Amniotic epithelial cell (primary cell): ENCODE data around the gene PROX1.
"Not testable (repeated sequence)": the region's sequence is repeated elsewhere in the genome, so short reads cannot be mapped to it uniquely, and the experiment has no call there.

Experiments
- DNase-seq: peaks from one replicate; pipeline ENCODE4 v3.0.0-alpha.2; 2010; ENCODE audit warnings: low read depth

Gene PROX1

DNA sequence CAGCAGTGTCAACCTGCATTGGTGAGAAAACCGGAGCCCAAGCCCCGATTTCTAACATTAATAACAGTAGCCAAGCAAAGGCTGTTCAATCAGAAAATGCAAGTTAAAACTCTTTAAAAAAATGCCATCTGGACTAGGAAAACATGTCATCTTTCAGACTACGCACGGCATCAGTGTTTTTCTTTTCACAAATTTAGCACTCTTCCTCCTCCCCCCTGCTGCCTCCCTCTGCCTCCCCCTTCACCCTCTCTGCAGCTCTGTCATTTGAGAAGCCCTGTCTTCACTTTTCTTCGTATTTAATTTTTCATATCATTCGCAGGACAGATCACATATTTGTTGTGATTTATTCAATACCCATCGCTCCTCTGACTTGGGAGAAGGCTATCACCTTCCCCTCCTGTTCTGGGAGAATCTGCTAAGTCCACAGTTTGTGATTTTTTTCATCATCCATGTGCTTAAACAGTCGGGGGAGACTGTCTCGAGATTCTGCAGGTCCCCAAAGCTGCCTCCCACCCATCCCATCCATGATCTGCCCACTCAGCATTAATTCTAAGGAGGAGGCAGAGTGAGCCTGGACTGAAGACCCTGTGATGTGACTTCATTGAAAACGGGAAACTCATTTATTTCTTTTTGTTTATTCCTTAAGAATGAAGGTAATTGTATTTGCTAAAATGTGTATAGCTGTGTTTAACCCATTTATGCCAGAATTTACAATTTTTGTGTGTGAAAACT lies 84.8 kb downstream of the PROX1 start:
- no peak for DNase-seq

GRCh38 chr1:214074477-214074876 lies 86.7 kb downstream of the PROX1 start:
- no peak for DNase-seq

- DNase-seq, result no peak
Observed at GRCh38 chr1:214075305-214075998, 87.7 kb downstream of the PROX1 start.

DNA sequence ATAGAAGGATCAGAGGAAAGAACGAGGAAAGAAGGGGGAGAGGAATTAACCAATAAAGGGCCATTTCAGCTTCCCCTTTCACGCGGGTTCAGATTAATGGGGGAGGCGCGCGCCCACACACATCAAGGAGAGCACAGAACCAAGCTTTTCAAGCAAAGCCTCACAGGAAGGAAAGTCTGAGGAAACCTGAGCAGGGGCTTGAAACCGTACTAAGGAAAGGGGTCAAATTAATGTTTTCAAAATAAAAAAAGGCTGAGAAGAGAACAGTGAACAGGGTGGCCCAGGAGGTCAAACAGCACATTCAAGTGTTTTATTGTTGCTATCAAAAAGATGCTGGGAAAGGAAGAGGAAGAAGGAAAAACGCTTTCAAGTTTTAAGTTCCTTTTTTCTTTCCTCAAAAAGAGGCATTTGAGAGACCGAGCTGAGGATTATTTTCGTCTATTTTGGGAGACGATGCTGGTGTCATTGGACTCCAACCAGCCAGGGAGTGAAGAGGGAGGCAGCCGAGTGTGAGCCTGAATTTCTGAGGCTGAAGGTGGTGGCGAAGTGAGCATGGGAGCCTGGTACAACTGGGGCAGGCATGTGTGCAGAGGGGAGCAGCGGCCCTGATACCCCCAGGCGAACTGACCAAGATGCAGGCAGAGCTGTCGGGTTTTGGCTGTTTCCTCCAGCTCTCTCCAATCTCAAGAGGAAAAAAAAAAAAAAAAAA lies 88.4 kb downstream of the PROX1 start:
- DNase-seq, result no peak

DNA sequence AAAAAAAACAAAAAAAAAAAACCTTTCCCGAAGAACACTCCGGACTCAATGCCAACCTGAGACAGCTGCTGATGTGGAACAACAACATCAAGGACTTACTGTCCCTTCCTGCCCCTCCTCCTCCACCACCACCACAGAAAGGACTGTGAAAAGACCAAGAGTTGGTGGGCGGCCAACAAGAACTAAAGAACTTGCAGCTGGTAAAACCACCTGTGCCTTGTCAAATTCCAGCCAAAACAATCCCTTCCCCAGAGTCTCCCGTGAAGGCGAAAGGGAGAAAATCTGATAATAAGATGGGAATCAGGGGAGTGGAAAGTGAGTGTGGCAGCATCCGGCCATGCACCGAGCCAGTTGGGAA lies 88.9 kb downstream of the PROX1 start:
- no peak for DNase-seq

DNA sequence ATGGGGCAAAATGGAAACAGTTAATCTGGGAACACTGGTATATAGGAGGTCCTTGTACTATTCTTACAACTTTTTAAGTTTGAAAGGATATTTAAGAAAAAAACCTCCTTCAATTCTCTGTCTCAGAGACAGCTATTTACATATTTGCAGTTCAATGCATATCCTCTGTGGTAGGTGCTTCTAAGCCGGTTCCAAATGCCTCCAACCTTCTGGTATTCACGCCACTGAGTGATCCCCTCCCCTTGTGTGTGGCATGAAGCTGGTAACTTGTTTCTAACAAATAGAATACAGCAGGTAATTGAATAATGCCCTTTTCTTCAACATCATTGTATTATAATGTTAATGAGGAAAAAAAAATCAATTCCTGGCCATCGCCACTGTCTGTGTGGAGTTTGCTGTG lies 91.2 kb downstream of the PROX1 start:
- DNase-seq, result no peak

DNA sequence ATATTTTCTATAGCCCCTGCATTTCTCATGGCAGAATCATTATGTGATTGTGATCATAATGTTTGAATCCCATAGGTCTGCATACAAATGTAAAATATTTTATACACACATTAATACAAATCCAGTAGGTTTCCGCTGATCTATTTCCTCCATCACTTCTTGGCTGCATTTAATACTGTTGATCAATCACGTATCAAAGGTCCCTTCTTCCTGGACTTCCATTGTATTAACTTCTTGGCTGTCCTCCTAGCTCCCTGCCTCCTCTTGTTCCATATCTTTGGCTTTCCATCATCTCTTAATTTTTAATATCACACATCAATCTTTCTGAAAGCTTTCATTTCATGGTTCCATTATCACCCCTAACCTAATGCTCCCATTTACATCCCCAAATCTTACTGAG lies 97.6 kb downstream of the PROX1 start:
- DNase-seq, result no peak

GRCh38 chr1:214086945-214087344 lies 99.2 kb downstream of the PROX1 start:
- DNase-seq, result no peak

DNA sequence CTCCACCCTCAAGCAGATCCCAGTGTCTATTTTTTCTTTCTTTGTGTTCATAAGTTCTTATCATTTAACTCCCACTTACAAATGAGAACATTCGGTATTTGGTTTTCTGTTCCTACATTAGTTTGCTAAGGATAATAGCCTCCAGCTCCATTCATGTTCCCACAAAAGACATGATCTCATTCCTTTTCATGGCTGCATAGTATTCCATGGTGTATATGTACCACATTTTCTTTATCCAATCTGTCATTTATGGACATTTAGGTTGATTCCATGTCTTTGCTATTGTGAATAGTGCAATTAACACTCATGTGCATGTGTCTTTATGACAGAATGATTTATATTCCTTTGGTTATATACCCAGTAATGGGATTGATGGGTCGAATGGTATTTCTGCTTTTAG lies 101.2 kb downstream of the PROX1 start:
- not testable (repeated sequence) for DNase-seq
